Activated CD8-positive, alpha-beta T cell treated with anti-CD3 and anti-CD28 coated beads for 36 hours (primary cell): Measurements from ENCODE around the gene GFOD1. TPM values are rescaled to one million over a fixed set of nuclear protein-coding genes. Genes with fewer than 3 reads are reported as not detected.
"Not testable (repeated sequence)": the region's sequence is repeated elsewhere in the genome, so short reads cannot be mapped to it uniquely, and the experiment has no call there.

ENCODE experiments used
- ATAC-seq: fragments of 200-7000 bp; cut with Tn5 transposase; one replicate; pipeline ENCODE4 v1.10.0; 2021; ENCODE audit warnings: mild to moderate bottlenecking, moderate library complexity
- CTCF ChIA-PET: fragments of 350-600 bp; sonication (Branson Sonifier 250); formaldehyde crosslinking; loops from one replicate; lab custom pipeline; 2021; ENCODE audit warnings: antibody characterized with exemption; lab: Charles Lee
- POLR2A ChIA-PET: fragments of 350-600 bp; sonication (Branson Sonifier 250); formaldehyde crosslinking; loops from one replicate; lab custom pipeline; 2021; ENCODE audit warnings: antibody characterized with exemption; lab: Charles Lee
- DNase-seq: peaks from one replicate; pipeline ENCODE4 v3.0.0-alpha.2; 2020
- H3K27ac Mint-ChIP-seq: one replicate; pipeline ENCODE4 v1.8.0; 2021; ENCODE audit warnings: mild to moderate bottlenecking, mixed read lengths
- H3K27me3 Mint-ChIP-seq: one replicate; pipeline ENCODE4 v1.8.0; 2021; ENCODE audit warnings: mixed read lengths
- H3K36me3 Mint-ChIP-seq: one replicate; pipeline ENCODE4 v1.8.0; 2021; ENCODE audit warnings: low read depth, mixed read lengths
- H3K4me1 Mint-ChIP-seq: one replicate; pipeline ENCODE4 v1.8.0; 2021; ENCODE audit warnings: low read depth, mixed read lengths
- H3K4me3 Mint-ChIP-seq: one replicate; pipeline ENCODE4 v1.8.0; 2021; ENCODE audit warnings: mild to moderate bottlenecking, moderate library complexity, mixed read lengths
- H3K9me3 Mint-ChIP-seq: one replicate; pipeline ENCODE4 v1.8.0; 2021; ENCODE audit warnings: mixed read lengths
- intact Hi-C: fragments of 100-400 bp; cut with micrococcal nuclease; formaldehyde crosslinking; loops from one replicate; pipeline ENCODE4 v1.10.0; 2022
- total RNA-seq, 2 experiments: library from RNA; stranded (reverse); gene quantifications; one replicate each; pipeline ENCODE4 v1.2.3, GENCODE V29; 2021
- TF ChIP-seq, protein P1 (sequence below): fragments of 200-600 bp; IDR thresholded peaks from one replicate; pipeline ENCODE4 v1.8.0; 2022; ENCODE audit warnings: antibody characterized with exemption, mild to moderate bottlenecking

Gene GFOD1
- total RNA-seq, 2 experiments from 2014 or later, result 12.3 to 12.9 TPM

DNA sequence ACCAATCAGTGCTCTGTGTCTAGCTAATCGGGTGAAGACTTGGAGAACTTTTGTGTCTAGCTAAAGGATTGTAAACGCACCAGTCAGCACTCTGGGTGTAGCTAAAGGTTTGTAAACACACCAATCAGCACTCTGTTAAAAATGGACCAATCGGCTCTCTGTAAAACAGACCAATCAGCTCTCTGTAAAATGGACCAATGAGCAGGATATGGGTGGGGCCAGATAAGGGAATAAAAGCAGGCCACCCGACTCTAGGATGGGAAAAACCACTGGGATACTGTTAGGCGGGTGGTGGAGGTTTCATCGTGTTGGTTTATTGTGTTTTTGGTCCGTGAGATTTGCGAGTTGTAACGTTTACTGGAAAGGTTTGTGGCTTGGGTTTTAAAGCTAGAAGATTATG is 25.5 kb upstream of the GFOD1 start:
- CTCF ChIA-PET, result no interaction called here
- no peak overlapping the region for H3K4me3 Mint-ChIP-seq
- DNase-seq (no peak), ATAC-seq (no peak)
- POLR2A ChIA-PET, result no interaction called here
- H3K36me3 Mint-ChIP-seq, result no peaks in the 10 kb centered on the region
- H3K27me3 Mint-ChIP-seq, result no peaks in the 10 kb centered on the region
- intact Hi-C loops, result no loop called here
- no peaks in the 10 kb centered on the region for H3K9me3 Mint-ChIP-seq
- TF ChIP-seq, protein P1, sequence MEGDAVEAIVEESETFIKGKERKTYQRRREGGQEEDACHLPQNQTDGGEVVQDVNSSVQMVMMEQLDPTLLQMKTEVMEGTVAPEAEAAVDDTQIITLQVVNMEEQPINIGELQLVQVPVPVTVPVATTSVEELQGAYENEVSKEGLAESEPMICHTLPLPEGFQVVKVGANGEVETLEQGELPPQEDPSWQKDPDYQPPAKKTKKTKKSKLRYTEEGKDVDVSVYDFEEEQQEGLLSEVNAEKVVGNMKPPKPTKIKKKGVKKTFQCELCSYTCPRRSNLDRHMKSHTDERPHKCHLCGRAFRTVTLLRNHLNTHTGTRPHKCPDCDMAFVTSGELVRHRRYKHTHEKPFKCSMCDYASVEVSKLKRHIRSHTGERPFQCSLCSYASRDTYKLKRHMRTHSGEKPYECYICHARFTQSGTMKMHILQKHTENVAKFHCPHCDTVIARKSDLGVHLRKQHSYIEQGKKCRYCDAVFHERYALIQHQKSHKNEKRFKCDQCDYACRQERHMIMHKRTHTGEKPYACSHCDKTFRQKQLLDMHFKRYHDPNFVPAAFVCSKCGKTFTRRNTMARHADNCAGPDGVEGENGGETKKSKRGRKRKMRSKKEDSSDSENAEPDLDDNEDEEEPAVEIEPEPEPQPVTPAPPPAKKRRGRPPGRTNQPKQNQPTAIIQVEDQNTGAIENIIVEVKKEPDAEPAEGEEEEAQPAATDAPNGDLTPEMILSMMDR, result no peak
- no peaks in the 10 kb centered on the region for H3K4me1 Mint-ChIP-seq
- no peak overlapping the region for H3K27ac Mint-ChIP-seq

DNA sequence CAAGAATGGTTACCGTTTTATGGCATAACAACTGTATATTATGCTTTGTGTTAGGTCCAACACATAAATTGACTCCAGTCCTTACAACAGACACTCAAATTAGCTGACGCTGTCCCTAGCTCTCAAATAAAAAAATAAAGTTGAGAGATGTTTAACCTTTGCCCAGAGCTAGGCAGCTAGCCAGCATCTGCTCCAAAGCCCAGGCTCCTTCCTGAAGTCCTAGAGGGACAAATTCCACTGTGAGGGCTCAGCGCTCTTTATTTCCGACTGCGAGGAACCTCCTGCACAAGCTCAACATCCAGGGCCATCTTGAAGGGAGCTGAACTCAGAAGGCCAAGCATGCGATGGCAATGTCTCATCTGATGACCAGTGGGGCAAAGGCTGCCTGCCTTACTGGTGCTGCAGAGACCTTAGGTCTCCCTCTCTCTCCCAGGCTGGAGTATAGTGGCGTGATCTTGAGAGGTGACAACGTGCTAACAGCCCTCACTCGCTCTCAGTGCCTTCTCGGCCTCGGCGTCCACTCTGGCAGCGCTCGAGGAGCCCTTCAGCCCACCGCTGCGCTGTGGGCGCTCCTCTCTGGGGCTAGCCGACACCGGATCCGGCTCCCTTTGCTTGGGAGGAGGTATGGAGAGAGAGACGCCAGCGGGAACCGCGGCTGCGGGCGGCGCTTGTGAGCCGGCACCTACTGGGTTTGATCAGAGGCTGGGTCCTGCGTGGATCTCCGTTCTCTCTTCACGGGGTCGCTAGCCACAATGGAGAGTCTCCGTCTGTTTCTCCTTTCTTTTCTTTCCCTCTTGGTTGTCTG is 24.7 kb upstream of the GFOD1 start:
- no peaks in the 10 kb centered on the region for H3K4me1 Mint-ChIP-seq
- ATAC-seq (no peak), DNase-seq (no peak)
- CTCF ChIA-PET, result interaction anchor here (1.4 kb wide), 1 partner anchor 63 kb away, joined by 6 read pairs; the partner anchor contains the start of gene SIRT5
- no peak overlapping the region for H3K4me3 Mint-ChIP-seq
- no peaks in the 10 kb centered on the region for H3K9me3 Mint-ChIP-seq
- H3K27me3 Mint-ChIP-seq, result no peaks in the 10 kb centered on the region
- TF ChIP-seq, protein P1, result no peak
- intact Hi-C loops, result no loop called here
- POLR2A ChIA-PET, result no interaction called here
- no peaks in the 10 kb centered on the region for H3K36me3 Mint-ChIP-seq
- H3K27ac Mint-ChIP-seq, result no peak overlapping the region

DNA sequence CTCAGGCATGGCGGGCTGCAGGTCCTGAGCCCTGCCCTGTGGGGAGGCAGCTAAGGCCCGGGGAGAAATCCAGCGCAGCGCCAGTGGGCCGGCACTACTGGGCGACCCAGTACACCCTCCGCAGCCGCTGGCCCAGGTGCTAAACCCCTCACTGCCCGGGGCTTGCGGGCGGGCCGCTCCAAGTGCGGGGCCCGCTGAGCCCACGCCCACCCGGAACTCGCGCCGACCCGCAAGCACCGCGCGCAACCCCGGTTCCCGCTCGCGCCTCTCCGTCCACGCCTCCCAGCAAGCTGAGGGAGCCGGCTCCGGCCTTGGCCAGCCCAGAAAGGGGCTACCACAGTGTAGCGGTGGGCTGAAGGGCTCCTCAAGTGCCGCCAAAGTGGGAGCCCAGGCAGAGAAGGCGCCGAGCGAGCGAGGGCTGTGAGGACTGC is 23.8 kb upstream of the GFOD1 start:
- CTCF ChIA-PET, result interaction anchor here (1.0 to 1.4 kb wide), 2 partner anchors 17 to 64 kb away, joined by 5 to 6 read pairs; partner anchors contain the start of gene SIRT5

DNA sequence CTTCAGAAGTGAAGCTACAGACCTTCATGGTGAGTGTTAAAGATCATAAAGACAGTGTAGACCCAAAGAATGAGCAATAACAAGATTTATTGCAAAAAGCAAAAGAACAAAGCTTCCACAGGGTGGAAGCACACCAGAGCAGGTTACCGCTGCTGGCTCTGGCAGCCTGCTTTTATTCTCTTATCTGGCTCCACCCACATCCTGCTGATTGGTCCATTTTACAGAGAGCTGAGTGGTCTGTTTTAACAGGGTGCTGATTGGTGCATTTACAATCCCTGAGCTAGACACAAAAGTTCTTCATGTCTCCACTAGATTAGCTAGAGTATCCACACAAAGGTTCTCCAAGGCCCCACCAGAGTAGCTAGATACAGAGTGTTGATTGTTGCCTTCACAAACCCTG is 23.0 kb upstream of the GFOD1 start:
- H3K9me3 Mint-ChIP-seq, H3K4me1 Mint-ChIP-seq, H3K27ac Mint-ChIP-seq, DNase-seq, ATAC-seq, H3K4me3 Mint-ChIP-seq, H3K27me3 Mint-ChIP-seq, intact Hi-C loops, H3K36me3 Mint-ChIP-seq: not testable (repeated sequence)
- ChIA-PET POLR2A (interaction anchor here (1.8 kb wide), 1 partner anchor 65 kb away, joined by 4 read pairs; the partner anchor contains the start of gene SIRT5), CTCF (interaction anchor here (1.0 kb wide), 1 partner anchor 16 kb away, joined by 5 read pairs; no protein-coding TSS in a partner anchor)

More for the DNA sequence above, 23.8 kb upstream of the GFOD1 start:
- DNase-seq, H3K27ac Mint-ChIP-seq, H3K4me1 Mint-ChIP-seq, H3K36me3 Mint-ChIP-seq, intact Hi-C loops, H3K4me3 Mint-ChIP-seq, POLR2A ChIA-PET, ATAC-seq, H3K27me3 Mint-ChIP-seq, H3K9me3 Mint-ChIP-seq: not testable (repeated sequence)

DNA sequence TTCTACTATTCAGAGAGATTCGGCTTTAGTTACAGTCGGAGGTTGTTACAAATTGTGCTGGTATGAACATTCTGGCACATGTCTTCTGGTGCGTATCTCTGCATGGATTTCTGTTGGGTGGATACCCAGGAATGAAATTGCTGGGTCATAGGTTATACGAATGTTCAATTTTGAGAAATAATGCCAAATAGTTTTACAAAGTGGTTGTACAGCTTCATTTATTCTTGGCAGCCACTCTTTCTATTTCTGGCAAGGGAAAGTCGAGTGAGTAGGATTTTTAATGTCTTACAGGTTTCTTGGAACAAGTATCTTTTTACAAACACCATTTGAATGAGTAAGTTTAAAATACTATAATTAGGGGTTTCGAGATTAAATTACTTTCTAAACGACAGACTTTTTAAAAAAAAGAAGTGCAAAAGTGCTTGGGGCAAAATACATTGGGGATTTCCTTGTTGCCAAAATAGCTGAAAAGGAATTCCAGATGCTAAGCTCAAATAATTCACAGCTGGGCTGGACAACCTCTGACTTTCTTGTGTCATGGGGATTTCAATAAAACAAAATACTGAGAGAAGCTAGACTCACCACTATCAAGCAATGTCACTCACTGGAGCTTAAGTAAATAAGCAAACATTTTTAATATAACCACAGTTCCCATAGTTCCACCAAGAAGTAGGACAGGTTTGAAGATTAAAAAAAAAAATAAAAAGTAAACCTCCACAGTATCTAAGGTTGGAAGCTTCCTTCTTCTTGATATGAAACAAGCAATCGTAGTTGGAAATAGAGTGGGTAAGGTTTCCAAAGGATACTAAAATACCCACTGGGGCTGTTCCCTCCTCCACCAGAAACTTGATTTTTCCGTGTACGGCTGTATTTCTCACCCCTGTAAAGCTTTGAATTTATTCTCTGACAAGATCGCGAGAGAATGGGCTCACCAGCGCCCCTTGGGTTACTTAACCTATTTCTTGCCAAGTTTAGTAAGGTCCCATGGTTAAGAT is 21.6 kb upstream of the GFOD1 start:
- CTCF ChIA-PET, result interaction anchor here (1.1 kb wide), 1 partner anchor 67 kb away, joined by 3 read pairs; no protein-coding TSS in a partner anchor
- H3K4me1 Mint-ChIP-seq, result no peaks in the 10 kb centered on the region
- no peak for DNase-seq
- intact Hi-C loops, result no loop called here
- H3K9me3 Mint-ChIP-seq, result no peaks in the 10 kb centered on the region
- H3K27ac Mint-ChIP-seq, result no peak overlapping the region
- no peaks in the 10 kb centered on the region for H3K36me3 Mint-ChIP-seq
- TF ChIP-seq, protein P1, result no peak
- POLR2A ChIA-PET, result interaction anchor here (1.3 to 1.8 kb wide), 2 partner anchors 51 to 66 kb away, joined by 3 to 4 read pairs; partner anchors contain the start of gene SIRT5
- no peak overlapping the region for H3K4me3 Mint-ChIP-seq
- H3K27me3 Mint-ChIP-seq, result no peaks in the 10 kb centered on the region
- ATAC-seq, result no peak
